Thymus (tissue), 11 donors: ENCODE data around the gene PNMA8C. TPM values are rescaled to one million over a fixed set of nuclear protein-coding genes. Genes with fewer than 3 reads are reported as not detected.

Source experiments
- DNase-seq, 9 donors: peaks; one replicate each; pipeline ENCODE4 v3.0.0-alpha.2; 2013; ENCODE audit warnings: low spot score in 9 of 9, low read depth in 6 of 9, missing footprints in 1 of 9
- H3K27ac ChIP-seq, 2 donors: one replicate each; pipeline ENCODE4 v1.5.1; 2013; ENCODE audit warnings: control low read depth in 1 of 2, low read depth in 1 of 2, low read length in 1 of 2, mild to moderate bottlenecking in 1 of 2, moderate library complexity in 1 of 2
- H3K27me3 ChIP-seq, 2 donors: one replicate each; pipeline ENCODE4 v1.5.1; 2013; ENCODE audit warnings: low read length in 1 of 2; ENCODE audit not compliant: control insufficient read depth in 2 of 2, insufficient read depth in 1 of 2
- H3K36me3 ChIP-seq, 2 donors: one replicate each; pipeline ENCODE4 v1.5.1; 2013; ENCODE audit warnings: low read length in 1 of 2, mild to moderate bottlenecking in 1 of 2, moderate library complexity in 1 of 2; ENCODE audit not compliant: control insufficient read depth in 2 of 2, insufficient read depth in 2 of 2
- H3K4me1 ChIP-seq, 2 donors: one replicate each; pipeline ENCODE4 v1.5.1; 2013; ENCODE audit warnings: low read length in 2 of 2; ENCODE audit not compliant: control insufficient read depth in 2 of 2, insufficient read depth in 2 of 2
- H3K4me3 ChIP-seq, 2 donors: one replicate each; pipeline ENCODE4 v1.5.1; 2013; ENCODE audit warnings: low read length in 2 of 2, control low read depth in 1 of 2, mild to moderate bottlenecking in 1 of 2
- H3K9me3 ChIP-seq, 2 donors: one replicate each; pipeline ENCODE4 v1.5.1; 2013; ENCODE audit warnings: low read length in 1 of 2, mild to moderate bottlenecking in 1 of 2; ENCODE audit not compliant: control insufficient read depth in 2 of 2, insufficient read depth in 1 of 2
- WGBS: extraction: QIAGEN DNeasy Blood & Tissue Kit; methylation state at CpG from one replicate; pipeline ENCODE4 v1.1.7; 2013; 5-methylcytosine and 5-hydroxymethylcytosine counted together
- polyA plus RNA-seq: library from polyadenylated mRNA; stranded (reverse); fragments of 200-250 nt; gene quantifications from one replicate; pipeline ENCODE4 v1.2.3, GENCODE V29; 2013
- total RNA-seq: library from RNA; stranded (reverse); fragments of 120-200 nt; gene quantifications from one replicate; pipeline ENCODE4 v1.2.4, GENCODE V29; 2013
- donor health status: healthy.

The PNMA8C gene
- total and polyA plus RNA-seq, 2 donors, result 0.05 to 0.07 TPM

- Histone ChIP-seq H3K4me1 (peaks cover 0 to 4% of the 10 kb centered on the region in 2 donors), H3K36me3 (no peaks in the 10 kb centered on the region), H3K4me3 (peak overlapping the region in 1 of 2 donors; percentile 44), H3K9me3 (peaks cover 0 to 4% of the 10 kb centered on the region in 2 donors), H3K27ac (no peak overlapping the region), H3K27me3 (peaks cover 47 to 96% of the 10 kb centered on the region in 2 donors)
- 91% methylated on average over 13 of the region's 13 CpGs for WGBS
- no peak for DNase-seq
Observed at GRCh38 chr19:46410205-46411087, 18.3 kb downstream of the PNMA8C start.

- Histone ChIP-seq H3K36me3 (no peaks in the 10 kb centered on the region), H3K4me3 (no peak overlapping the region), H3K4me1 (peaks cover 0 to 10% of the 10 kb centered on the region in 2 donors), H3K9me3 (peaks cover 0 to 5% of the 10 kb centered on the region in 2 donors), H3K27me3 (peaks cover 49 to 96% of the 10 kb centered on the region in 2 donors), H3K27ac (no peak overlapping the region)
- 94% methylated on average over 3 of the region's 3 CpGs for whole genome bisulfite sequencing
- no peak for DNase-seq
Observed at GRCh38 chr19:46409191-46409590, 19.5 kb downstream of the PNMA8C start.

GRCh38 chr19:46408664-46409039 lies 20.1 kb downstream of the PNMA8C start:
- peaks cover 0 to 5% of the 10 kb centered on the region in 2 donors for H3K9me3 ChIP-seq
- 19% methylated on average over 11 of the region's 11 CpGs for WGBS
- H3K4me3 ChIP-seq, result no peak overlapping the region
- DNase-seq, result no peak
- peak overlapping the region in 1 of 2 donors; percentile 17 for H3K27ac ChIP-seq
- H3K4me1 ChIP-seq, result peaks cover 0 to 10% of the 10 kb centered on the region in 2 donors
- H3K36me3 ChIP-seq, result no peaks in the 10 kb centered on the region
- peaks cover 50 to 96% of the 10 kb centered on the region in 2 donors for H3K27me3 ChIP-seq

GRCh38 chr19:46407856-46408663 lies 20.7 kb downstream of the PNMA8C start:
- Histone ChIP-seq H3K36me3 (no peaks in the 10 kb centered on the region), H3K4me1 (peaks cover 0 to 10% of the 10 kb centered on the region in 2 donors), H3K9me3 (peaks cover 0 to 5% of the 10 kb centered on the region in 2 donors), H3K4me3 (no peak overlapping the region), H3K27me3 (peaks cover 46 to 96% of the 10 kb centered on the region in 2 donors), H3K27ac (peak overlapping the region in 1 of 2 donors; percentile 25)
- WGBS, result 35% methylated on average over 23 of the region's 23 CpGs
- no peak for DNase-seq

GRCh38 chr19:46406976-46407375 lies 21.8 kb downstream of the PNMA8C start:
- Histone ChIP-seq H3K27me3 (peaks cover 36 to 94% of the 10 kb centered on the region in 2 donors), H3K4me1 (peaks cover 0 to 10% of the 10 kb centered on the region in 2 donors)

GRCh38 chr19:46404753-46405468 lies 23.8 kb downstream of the PNMA8C start:
- H3K4me1 ChIP-seq, result peaks cover 0 to 10% of the 10 kb centered on the region in 2 donors
- no peak for DNase-seq
- 22% methylated on average over 41 of the region's 41 CpGs for WGBS
- H3K27ac ChIP-seq, result no peak overlapping the region
- peaks cover 28 to 87% of the 10 kb centered on the region in 2 donors for H3K27me3 ChIP-seq
- H3K4me3 ChIP-seq, result no peak overlapping the region
- H3K9me3 ChIP-seq, result peaks cover 0 to 5% of the 10 kb centered on the region in 2 donors
- H3K36me3 ChIP-seq, result no peaks in the 10 kb centered on the region

More at GRCh38 chr19:46406976-46407375, 21.8 kb downstream of the PNMA8C start:
- DNase-seq, result no peak
- H3K36me3 ChIP-seq, result no peaks in the 10 kb centered on the region
- WGBS, result 14% methylated on average over 6 of the region's 6 CpGs
- no peak overlapping the region for H3K27ac ChIP-seq
- no peak overlapping the region for H3K4me3 ChIP-seq
- peaks cover 0 to 5% of the 10 kb centered on the region in 2 donors for H3K9me3 ChIP-seq

- DNase-seq, result no peak
- peaks cover 25 to 87% of the 10 kb centered on the region in 2 donors for H3K27me3 ChIP-seq
- H3K4me1 ChIP-seq, result peaks cover 0 to 10% of the 10 kb centered on the region in 2 donors
- H3K4me3 ChIP-seq, result peak overlapping the region in 1 of 2 donors; percentile 18
- WGBS, result 5% methylated on average over 36 of the region's 36 CpGs
- peaks cover 0 to 5% of the 10 kb centered on the region in 2 donors for H3K9me3 ChIP-seq
- H3K36me3 ChIP-seq, result no peaks in the 10 kb centered on the region
- H3K27ac ChIP-seq, result peak overlapping the region in 1 of 2 donors; percentile 42
Observed at GRCh38 chr19:46404055-46404752, 24.5 kb downstream of the PNMA8C start.

- Histone ChIP-seq H3K27ac (no peak overlapping the region), H3K27me3 (peaks cover 23 to 77% of the 10 kb centered on the region in 2 donors), H3K4me1 (peaks cover 0 to 10% of the 10 kb centered on the region in 2 donors), H3K9me3 (peaks cover 0 to 5% of the 10 kb centered on the region in 2 donors), H3K4me3 (no peak overlapping the region), H3K36me3 (no peaks in the 10 kb centered on the region)
- WGBS, result 90% methylated on average over 11 of the region's 11 CpGs
- DNase-seq, result no peak
Observed at GRCh38 chr19:46402725-46403124, 26.0 kb downstream of the PNMA8C start.
